ENCODE data around the gene GP5.

GP5 gene

DNA sequence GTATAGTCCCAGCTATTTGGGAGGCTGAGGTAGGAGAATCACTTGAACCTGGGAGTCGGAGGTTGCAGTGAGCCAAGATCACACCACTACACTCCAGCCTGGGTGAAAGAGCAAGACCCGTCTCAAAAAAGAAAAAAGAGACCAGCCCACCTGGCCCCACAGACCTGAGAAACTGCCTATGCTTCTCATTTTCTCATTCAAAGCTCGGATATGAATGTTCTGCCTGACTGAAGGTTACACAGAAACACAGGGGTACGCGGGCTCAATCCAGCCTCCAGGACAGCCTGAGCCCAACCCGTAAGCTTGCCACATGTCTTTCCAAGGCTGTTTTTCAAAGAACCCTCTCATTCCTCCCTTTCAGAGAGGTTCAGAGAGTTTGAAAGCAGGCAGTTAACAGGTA lies 19.8 kb downstream of the GP5 start:
- Histone ChIP-seq H3K4me1 (ENCODE audit: control insufficient read depth, insufficient read depth, low read length) (no peaks in the 10 kb centered on the region), H3K27ac (ENCODE audit: extremely low read depth, low read depth, low read length) (no peak overlapping the region), H3K36me3 (ENCODE audit: control insufficient read depth in 2 of 2, insufficient read depth in 1 of 2, low read length in 2 of 2) (no peaks in the 10 kb centered on the region), H3K4me3 (ENCODE audit: low read depth, low read length) (no peak overlapping the region), H3K9me3 (ENCODE audit: control insufficient read depth, insufficient read depth, low read depth, low read length) (no peaks in the 10 kb centered on the region)
- POLR2A ChIA-PET: no interaction called here
- no peak for TF ChIP-seq ZNF677 (tag by site-specific recombination; IDR thresholded peaks at IDR 0.05)
- TF ChIP-seq GLI4 (tag by site-specific recombination; IDR thresholded peaks at IDR 0.05): no peak
- TF ChIP-seq ZFP37 (tag by site-specific recombination; IDR thresholded peaks at IDR 0.05): no peak
- no peak for TF ChIP-seq ZBTB8A (tag by site-specific recombination; IDR thresholded peaks at IDR 0.05)
- no peak for TF ChIP-seq BCL11A (tag by site-specific recombination; IDR thresholded peaks at IDR 0.05; ENCODE audit: low read depth)
- TF ChIP-seq, protein P1, sequence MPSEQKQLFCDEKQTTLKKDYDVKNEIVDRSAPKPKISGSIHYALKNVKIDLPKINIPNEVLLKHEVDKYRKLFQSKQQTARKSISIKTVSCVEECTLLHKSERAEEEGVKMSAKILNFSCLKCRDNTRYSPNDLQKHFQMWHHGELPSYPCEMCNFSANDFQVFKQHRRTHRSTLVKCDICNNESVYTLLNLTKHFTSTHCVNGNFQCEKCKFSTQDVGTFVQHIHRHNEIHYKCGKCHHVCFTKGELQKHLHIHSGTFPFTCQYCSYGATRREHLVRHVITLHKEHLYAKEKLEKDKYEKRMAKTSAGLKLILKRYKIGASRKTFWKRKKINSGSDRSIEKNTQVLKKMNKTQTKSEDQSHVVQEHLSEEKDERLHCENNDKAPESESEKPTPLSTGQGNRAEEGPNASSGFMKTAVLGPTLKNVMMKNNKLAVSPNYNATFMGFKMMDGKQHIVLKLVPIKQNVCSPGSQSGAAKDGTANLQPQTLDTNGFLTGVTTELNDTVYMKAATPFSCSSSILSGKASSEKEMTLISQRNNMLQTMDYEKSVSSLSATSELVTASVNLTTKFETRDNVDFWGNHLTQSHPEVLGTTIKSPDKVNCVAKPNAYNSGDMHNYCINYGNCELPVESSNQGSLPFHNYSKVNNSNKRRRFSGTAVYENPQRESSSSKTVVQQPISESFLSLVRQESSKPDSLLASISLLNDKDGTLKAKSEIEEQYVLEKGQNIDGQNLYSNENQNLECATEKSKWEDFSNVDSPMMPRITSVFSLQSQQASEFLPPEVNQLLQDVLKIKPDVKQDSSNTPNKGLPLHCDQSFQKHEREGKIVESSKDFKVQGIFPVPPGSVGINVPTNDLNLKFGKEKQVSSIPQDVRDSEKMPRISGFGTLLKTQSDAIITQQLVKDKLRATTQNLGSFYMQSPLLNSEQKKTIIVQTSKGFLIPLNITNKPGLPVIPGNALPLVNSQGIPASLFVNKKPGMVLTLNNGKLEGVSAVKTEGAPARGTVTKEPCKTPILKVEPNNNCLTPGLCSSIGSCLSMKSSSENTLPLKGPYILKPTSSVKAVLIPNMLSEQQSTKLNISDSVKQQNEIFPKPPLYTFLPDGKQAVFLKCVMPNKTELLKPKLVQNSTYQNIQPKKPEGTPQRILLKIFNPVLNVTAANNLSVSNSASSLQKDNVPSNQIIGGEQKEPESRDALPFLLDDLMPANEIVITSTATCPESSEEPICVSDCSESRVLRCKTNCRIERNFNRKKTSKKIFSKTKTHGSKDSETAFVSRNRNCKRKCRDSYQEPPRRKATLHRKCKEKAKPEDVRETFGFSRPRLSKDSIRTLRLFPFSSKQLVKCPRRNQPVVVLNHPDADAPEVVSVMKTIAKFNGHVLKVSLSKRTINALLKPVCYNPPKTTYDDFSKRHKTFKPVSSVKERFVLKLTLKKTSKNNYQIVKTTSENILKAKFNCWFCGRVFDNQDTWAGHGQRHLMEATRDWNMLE (tag by site-specific recombination; conservative IDR thresholded peaks at IDR 0.05; ENCODE audit: low read depth): no peak
- no peak for TF ChIP-seq SETDB1 (IDR thresholded peaks at IDR 0.05; ENCODE audit: insufficient read length, low read length)
- TF ChIP-seq ZBTB20 (tag by site-specific recombination; IDR thresholded peaks at IDR 0.05): no peak
- TF ChIP-seq ZNF558 (tag by site-specific recombination; IDR thresholded peaks at IDR 0.05): no peak
- no peak for TF ChIP-seq ZFP69B (tag by site-specific recombination; IDR thresholded peaks at IDR 0.05)
- no peak for TF ChIP-seq ZNF138 (tag by site-specific recombination; IDR thresholded peaks at IDR 0.05; ENCODE audit: borderline replicate concordance)
- no peak for TF ChIP-seq PRDM1 (tag by site-specific recombination; IDR thresholded peaks at IDR 0.05)
- TF ChIP-seq FEZF1 (tag by site-specific recombination; IDR thresholded peaks at IDR 0.05): no peak
- TF ChIP-seq, protein P2, sequence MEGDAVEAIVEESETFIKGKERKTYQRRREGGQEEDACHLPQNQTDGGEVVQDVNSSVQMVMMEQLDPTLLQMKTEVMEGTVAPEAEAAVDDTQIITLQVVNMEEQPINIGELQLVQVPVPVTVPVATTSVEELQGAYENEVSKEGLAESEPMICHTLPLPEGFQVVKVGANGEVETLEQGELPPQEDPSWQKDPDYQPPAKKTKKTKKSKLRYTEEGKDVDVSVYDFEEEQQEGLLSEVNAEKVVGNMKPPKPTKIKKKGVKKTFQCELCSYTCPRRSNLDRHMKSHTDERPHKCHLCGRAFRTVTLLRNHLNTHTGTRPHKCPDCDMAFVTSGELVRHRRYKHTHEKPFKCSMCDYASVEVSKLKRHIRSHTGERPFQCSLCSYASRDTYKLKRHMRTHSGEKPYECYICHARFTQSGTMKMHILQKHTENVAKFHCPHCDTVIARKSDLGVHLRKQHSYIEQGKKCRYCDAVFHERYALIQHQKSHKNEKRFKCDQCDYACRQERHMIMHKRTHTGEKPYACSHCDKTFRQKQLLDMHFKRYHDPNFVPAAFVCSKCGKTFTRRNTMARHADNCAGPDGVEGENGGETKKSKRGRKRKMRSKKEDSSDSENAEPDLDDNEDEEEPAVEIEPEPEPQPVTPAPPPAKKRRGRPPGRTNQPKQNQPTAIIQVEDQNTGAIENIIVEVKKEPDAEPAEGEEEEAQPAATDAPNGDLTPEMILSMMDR (tag by site-specific recombination; IDR thresholded peaks at IDR 0.05): no peak
- TF ChIP-seq ZNF26 (tag by site-specific recombination; IDR thresholded peaks at IDR 0.05): no peak
- TF ChIP-seq ZNF791 (tag by site-specific recombination; IDR thresholded peaks at IDR 0.05): no peak
- no peak for TF ChIP-seq ZNF626 (tag by site-specific recombination; IDR thresholded peaks at IDR 0.05)
- CTCF ChIA-PET: interaction anchor here (0.6 kb wide), 2 partner anchors 70 to 1260 kb away, joined by 3 to 4 read pairs; no protein-coding TSS in a partner anchor

DNA sequence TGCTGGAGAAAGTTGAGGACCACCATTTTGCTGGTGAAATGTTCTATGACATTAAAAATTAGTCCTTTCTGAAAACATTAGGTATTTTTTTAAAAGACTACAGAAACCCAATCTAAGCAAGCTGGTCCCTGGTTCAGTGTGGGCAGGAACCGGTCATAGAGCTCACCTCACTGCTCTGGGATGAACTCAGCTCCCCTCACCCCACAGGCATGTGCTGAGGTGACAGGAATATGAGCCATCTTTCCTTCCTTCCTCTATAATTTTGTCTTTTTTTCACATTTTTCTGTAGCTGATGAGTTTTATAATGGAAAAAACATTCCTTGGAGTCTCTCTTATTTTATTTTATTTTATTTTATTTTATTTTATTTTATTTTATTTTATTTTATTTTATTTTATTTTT lies 21.4 kb downstream of the GP5 start:
- Histone ChIP-seq H3K36me3 (ENCODE audit: control insufficient read depth in 2 of 2, insufficient read depth in 1 of 2, low read length in 2 of 2) (no peaks in the 10 kb centered on the region), H3K4me3 (ENCODE audit: low read depth, low read length) (no peak overlapping the region), H3K27ac (ENCODE audit: extremely low read depth, low read depth, low read length) (no peak overlapping the region), H3K9me3 (ENCODE audit: control insufficient read depth, insufficient read depth, low read depth, low read length) (no peaks in the 10 kb centered on the region), H3K4me1 (ENCODE audit: control insufficient read depth, insufficient read depth, low read length) (no peaks in the 10 kb centered on the region)
- ChIA-PET CTCF (interaction anchor here (0.6 kb wide), 1 partner anchor 305 kb away, joined by 3 read pairs; no protein-coding TSS in a partner anchor), POLR2A (no interaction called here)
- no peak for TF ChIP-seq ZNF660 (tag by site-specific recombination; IDR thresholded peaks at IDR 0.05)
- TF ChIP-seq ZNF76 (tag by site-specific recombination; IDR thresholded peaks at IDR 0.05; ENCODE audit: borderline replicate concordance, low read depth): no peak
- TF ChIP-seq ZNF394 (tag by site-specific recombination; IDR thresholded peaks at IDR 0.05; ENCODE audit: borderline replicate concordance): no peak
- no peak for TF ChIP-seq ZBTB8A (tag by site-specific recombination; IDR thresholded peaks at IDR 0.05)
- no peak for TF ChIP-seq ZNF473 (tag by site-specific recombination; IDR thresholded peaks at IDR 0.05)
- no peak for TF ChIP-seq MZF1 (tag by site-specific recombination; IDR thresholded peaks at IDR 0.05; ENCODE audit: borderline replicate concordance)
- no peak for TF ChIP-seq TRIM28 (IDR thresholded peaks at IDR 0.05; ENCODE audit: borderline replicate concordance, low read length)
- no peak for TF ChIP-seq ZNF747 (tag by site-specific recombination; IDR thresholded peaks at IDR 0.05)
